ENCODE data around the gene ABHD15.

The ABHD15 gene

GRCh38 chr17:29561554-29562517, 5.0 kb downstream of the ABHD15 start:
- TF ChIP-seq GATA3 (IDR thresholded peaks at IDR 0.05; ENCODE audit: low read depth, low read length) (no peak), GATA2 (IDR thresholded peaks at IDR 0.05; ENCODE audit: low read depth, low read length) (no peak)

- TF ChIP-seq GATA2 (IDR thresholded peaks at IDR 0.05; ENCODE audit: low read depth, low read length) (no peak), GATA3 (IDR thresholded peaks at IDR 0.05; ENCODE audit: low read depth, low read length) (no peak)
These were observed 6.5 kb downstream of the ABHD15 start for GRCh38 chr17:29560316-29560715.

GRCh38 chr17:29559640-29560039, 7.2 kb downstream of the ABHD15 start:
- no peak for TF ChIP-seq GATA3 (IDR thresholded peaks at IDR 0.05; ENCODE audit: low read depth, low read length)
- TF ChIP-seq GATA2 (IDR thresholded peaks at IDR 0.05; ENCODE audit: low read depth, low read length): no peak

- no peak for TF ChIP-seq GATA2 (IDR thresholded peaks at IDR 0.05; ENCODE audit: low read depth, low read length)
- no peak for TF ChIP-seq GATA3 (IDR thresholded peaks at IDR 0.05; ENCODE audit: low read depth, low read length)
These were observed 9.1 kb downstream of the ABHD15 start for GRCh38 chr17:29557739-29558116.

GRCh38 chr17:29557085-29557738, 9.6 kb downstream of the ABHD15 start:
- TF ChIP-seq GATA2 (IDR thresholded peaks at IDR 0.05; ENCODE audit: low read depth, low read length): no peak
- no peak for TF ChIP-seq GATA3 (IDR thresholded peaks at IDR 0.05; ENCODE audit: low read depth, low read length)

- TF ChIP-seq GATA2 (IDR thresholded peaks at IDR 0.05; ENCODE audit: low read depth, low read length) (no peak), GATA3 (IDR thresholded peaks at IDR 0.05; ENCODE audit: low read depth, low read length) (no peak)
These were observed 11.0 kb downstream of the ABHD15 start for GRCh38 chr17:29555840-29556239.

- no peak for TF ChIP-seq GATA2 (IDR thresholded peaks at IDR 0.05; ENCODE audit: low read depth, low read length)
- TF ChIP-seq GATA3 (IDR thresholded peaks at IDR 0.05; ENCODE audit: low read depth, low read length): no peak
These were observed 17.5 kb downstream of the ABHD15 start for GRCh38 chr17:29549177-29549923.

GRCh38 chr17:29546830-29547229, 20.0 kb downstream of the ABHD15 start:
- TF ChIP-seq GATA2 (IDR thresholded peaks at IDR 0.05; ENCODE audit: low read depth, low read length): no peak
- TF ChIP-seq GATA3 (IDR thresholded peaks at IDR 0.05; ENCODE audit: low read depth, low read length): peak; percentile 14; the same call in 1 of the 2 replicates

GRCh38 chr17:29546085-29546484, 20.8 kb downstream of the ABHD15 start:
- no peak for TF ChIP-seq GATA3 (IDR thresholded peaks at IDR 0.05; ENCODE audit: low read depth, low read length)
- TF ChIP-seq GATA2 (IDR thresholded peaks at IDR 0.05; ENCODE audit: low read depth, low read length): no peak

- TF ChIP-seq GATA2 (IDR thresholded peaks at IDR 0.05; ENCODE audit: low read depth, low read length) (no peak), GATA3 (IDR thresholded peaks at IDR 0.05; ENCODE audit: low read depth, low read length) (no peak)
These were observed 22.8 kb downstream of the ABHD15 start for GRCh38 chr17:29544066-29544465.

- TF ChIP-seq GATA3 (IDR thresholded peaks at IDR 0.05; ENCODE audit: low read depth, low read length): no peak
- no peak for TF ChIP-seq GATA2 (IDR thresholded peaks at IDR 0.05; ENCODE audit: low read depth, low read length)
These were observed 32.9 kb downstream of the ABHD15 start for GRCh38 chr17:29533976-29534375.

GRCh38 chr17:29526322-29526721, 40.5 kb downstream of the ABHD15 start:
- TF ChIP-seq GATA3 (IDR thresholded peaks at IDR 0.05; ENCODE audit: low read depth, low read length) (no peak), GATA2 (IDR thresholded peaks at IDR 0.05; ENCODE audit: low read depth, low read length) (no peak)

- TF ChIP-seq GATA2 (IDR thresholded peaks at IDR 0.05; ENCODE audit: low read depth, low read length): no peak
- TF ChIP-seq GATA3 (IDR thresholded peaks at IDR 0.05; ENCODE audit: low read depth, low read length): no peak
These were observed 42.1 kb downstream of the ABHD15 start for GRCh38 chr17:29524692-29525091.

GRCh38 chr17:29518359-29518758, 48.5 kb downstream of the ABHD15 start:
- no peak for TF ChIP-seq GATA3 (IDR thresholded peaks at IDR 0.05; ENCODE audit: low read depth, low read length)
- no peak for TF ChIP-seq GATA2 (IDR thresholded peaks at IDR 0.05; ENCODE audit: low read depth, low read length)
